SU-DHL-6 (cell line): Measurements from ENCODE around the gene RIMBP2.

ENCODE experiments used
- EZH2phosphoT487 ChIP-seq: fragments of 200-600 bp; sonication (generic), shearing (Covaris generic); conservative IDR thresholded peaks from 2 replicates; pipeline ENCODE4 v1.6.1; 2018; ENCODE audit warnings: mild to moderate bottlenecking, antibody characterized with exemption, low read length, moderate library complexity, mixed read lengths
- TF ChIP-seq, protein P1 (sequence below): fragments of 200-600 bp; sonication (generic); IDR thresholded peaks from one replicate; pipeline ENCODE4 v1.5.1; 2017; ENCODE audit warnings: antibody characterized with exemption, mild to moderate bottlenecking, low read length, moderate library complexity; ENCODE audit not compliant: insufficient read depth, poor library complexity, severe bottlenecking

DNA sequence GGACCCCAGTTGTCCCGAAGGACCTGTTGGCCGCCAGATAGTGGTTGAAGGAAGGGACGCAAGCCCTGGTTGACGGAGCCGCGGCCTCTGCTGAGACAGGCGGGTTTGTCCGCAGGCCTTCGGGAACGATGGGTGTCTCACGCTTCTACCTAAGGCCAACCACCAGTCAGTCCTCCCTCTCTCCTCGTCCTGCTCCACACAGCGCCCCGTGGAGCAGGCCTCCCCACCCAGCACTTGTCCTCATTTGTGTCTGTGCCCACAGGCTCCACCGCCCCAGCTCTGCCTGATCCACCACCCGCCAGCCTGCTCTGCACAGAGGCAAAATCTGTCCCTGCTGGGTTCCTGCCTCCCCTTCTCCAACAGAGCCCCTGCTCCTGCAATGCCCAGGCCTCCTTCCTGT lies 41.0 kb downstream of the RIMBP2 start:
- TF ChIP-seq, protein P1, sequence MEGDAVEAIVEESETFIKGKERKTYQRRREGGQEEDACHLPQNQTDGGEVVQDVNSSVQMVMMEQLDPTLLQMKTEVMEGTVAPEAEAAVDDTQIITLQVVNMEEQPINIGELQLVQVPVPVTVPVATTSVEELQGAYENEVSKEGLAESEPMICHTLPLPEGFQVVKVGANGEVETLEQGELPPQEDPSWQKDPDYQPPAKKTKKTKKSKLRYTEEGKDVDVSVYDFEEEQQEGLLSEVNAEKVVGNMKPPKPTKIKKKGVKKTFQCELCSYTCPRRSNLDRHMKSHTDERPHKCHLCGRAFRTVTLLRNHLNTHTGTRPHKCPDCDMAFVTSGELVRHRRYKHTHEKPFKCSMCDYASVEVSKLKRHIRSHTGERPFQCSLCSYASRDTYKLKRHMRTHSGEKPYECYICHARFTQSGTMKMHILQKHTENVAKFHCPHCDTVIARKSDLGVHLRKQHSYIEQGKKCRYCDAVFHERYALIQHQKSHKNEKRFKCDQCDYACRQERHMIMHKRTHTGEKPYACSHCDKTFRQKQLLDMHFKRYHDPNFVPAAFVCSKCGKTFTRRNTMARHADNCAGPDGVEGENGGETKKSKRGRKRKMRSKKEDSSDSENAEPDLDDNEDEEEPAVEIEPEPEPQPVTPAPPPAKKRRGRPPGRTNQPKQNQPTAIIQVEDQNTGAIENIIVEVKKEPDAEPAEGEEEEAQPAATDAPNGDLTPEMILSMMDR: no peak
- no peak for TF ChIP-seq EZH2phosphoT487
